Right hindlimb (tissue), 1 donor: ENCODE measurements around the gene TMEM82.
A peak's percentile ranks its signal among the peaks of the same experiment; 100 is the strongest.

Source experiments
- DNase-seq: peaks from one replicate; pipeline ENCODE4 v3.0.0-alpha.2; 2018

The TMEM82 gene

GRCh38 chr1:15722411-15722810 is 19.9 kb upstream of the TMEM82 start:
- no peak for DNase-seq

- no peak for DNase-seq
Measured at GRCh38 chr1:15722836-15723532, 19.3 kb upstream of the TMEM82 start.

- no peak for DNase-seq
Measured at GRCh38 chr1:15723631-15724246, 18.6 kb upstream of the TMEM82 start.

GRCh38 chr1:15724949-15725880 is 17.1 kb upstream of the TMEM82 start:
- no peak for DNase-seq

GRCh38 chr1:15726508-15726907 is 15.8 kb upstream of the TMEM82 start:
- no peak for DNase-seq

- DNase-seq = no peak
Measured at GRCh38 chr1:15727021-15727420, 15.3 kb upstream of the TMEM82 start.

GRCh38 chr1:15727424-15727823 is 14.9 kb upstream of the TMEM82 start:
- no peak for DNase-seq

- DNase-seq = no peak
Measured at GRCh38 chr1:15727866-15728534, 14.3 kb upstream of the TMEM82 start.

GRCh38 chr1:15728937-15729657 is 13.2 kb upstream of the TMEM82 start:
- no peak for DNase-seq

- no peak for DNase-seq
Measured at GRCh38 chr1:15730423-15730822, 11.9 kb upstream of the TMEM82 start.

GRCh38 chr1:15730936-15731335 is 11.4 kb upstream of the TMEM82 start:
- no peak for DNase-seq

GRCh38 chr1:15731735-15732685 is 10.3 kb upstream of the TMEM82 start:
- DNase-seq = no peak

GRCh38 chr1:15732686-15733081 is 9.6 kb upstream of the TMEM82 start:
- no peak for DNase-seq

GRCh38 chr1:15733218-15733725 is 9.0 kb upstream of the TMEM82 start:
- DNase-seq = no peak

GRCh38 chr1:15733726-15734226 is 8.5 kb upstream of the TMEM82 start:
- no peak for DNase-seq

- no peak for DNase-seq
Measured at GRCh38 chr1:15734296-15734695, 8.0 kb upstream of the TMEM82 start.

GRCh38 chr1:15734901-15735300 is 7.4 kb upstream of the TMEM82 start:
- DNase-seq = no peak

- no peak for DNase-seq
Measured at GRCh38 chr1:15735304-15736037, 6.8 kb upstream of the TMEM82 start.

GRCh38 chr1:15736038-15736891 is 6.0 kb upstream of the TMEM82 start, which contains the start of gene SLC25A34:
Gene SLC25A34, plus strand, starts transcription at chr1:15736258. Its CDS starts 228 bp downstream, at chr1:15736486.
- DNase-seq = peak; percentile 79
